ENCODE measurements around the gene MACIR. TPM values are rescaled to one million over a fixed set of nuclear protein-coding genes. Genes with fewer than 3 reads are reported as not detected.

Gene MACIR
- total RNA-seq, 4 donors from 2014 or later: 8.4 to 10.4 (median 9.5) TPM

- WGBS: 88% methylated on average over 1 of the region's 1 CpG
- Histone ChIP-seq H3K36me3 (no peaks in the 10 kb centered on the region), H3K4me1 (peaks cover 0 to 2% (median 0%) of the 10 kb centered on the region in 4 donors), H3K9me3 (peaks cover 0 to 9% (median 2%) of the 10 kb centered on the region in 4 donors), H3K27me3 (no peaks in the 10 kb centered on the region), H3K4me3 (no peak overlapping the region), H3K27ac (replicated peaks in 1 of 4) (no peak overlapping the region)
- DNase-seq (ENCODE audit: extremely low spot score): no peak
- TF ChIP-seq EP300 (IDR thresholded peaks at IDR 0.05): no peak
- TF ChIP-seq POLR2AphosphoS5 (IDR thresholded peaks at IDR 0.05): no peak
- no peak for TF ChIP-seq POLR2A (IDR thresholded peaks at IDR 0.05; ENCODE audit: low read depth)
- no peak for TF ChIP-seq CTCF (IDR thresholded peaks at IDR 0.05)
- intact Hi-C loops (cut with DNase I): no loop called here
Measured at GRCh38 chr5:103237778-103238177, 20.8 kb upstream of the MACIR start.

GRCh38 chr5:103243665-103244064, 14.9 kb upstream of the MACIR start:
- no peak for TF ChIP-seq CTCF (IDR thresholded peaks at IDR 0.05)
- no peak for TF ChIP-seq POLR2AphosphoS5 (IDR thresholded peaks at IDR 0.05)
- TF ChIP-seq POLR2A (IDR thresholded peaks at IDR 0.05; ENCODE audit: low read depth): no peak
- TF ChIP-seq EP300 (IDR thresholded peaks at IDR 0.05): no peak
- Histone ChIP-seq H3K4me3 (no peak overlapping the region), H3K4me1 (peaks cover 0 to 19% (median 13%) of the 10 kb centered on the region in 4 donors), H3K27me3 (no peaks in the 10 kb centered on the region), H3K9me3 (peaks cover 0 to 9% (median 2%) of the 10 kb centered on the region in 4 donors), H3K27ac (replicated peaks in 1 of 4) (peak overlapping the region; percentile 56 to 73 (median 64)), H3K36me3 (no peaks in the 10 kb centered on the region)
- no peak for DNase-seq (ENCODE audit: extremely low spot score)
- intact Hi-C loops (cut with DNase I): no loop called here
- WGBS: 42% methylated on average over 2 of the region's 2 CpGs

- TF ChIP-seq CTCF (IDR thresholded peaks at IDR 0.05) (no peak), EP300 (IDR thresholded peaks at IDR 0.05) (no peak)
- peak overlapping the region; percentile 56 to 73 (median 64) for H3K27ac ChIP-seq (replicated peaks in 1 of 4)
- intact Hi-C loops (cut with DNase I): no loop called here
Measured at GRCh38 chr5:103244398-103244797, 14.2 kb upstream of the MACIR start.

GRCh38 chr5:103245761-103246160, 12.8 kb upstream of the MACIR start:
- H3K9me3 ChIP-seq: peaks cover 0 to 3% (median 0%) of the 10 kb centered on the region in 4 donors
- DNase-seq (ENCODE audit: extremely low spot score): no peak
- intact Hi-C loops (cut with DNase I): no loop called here
- no peaks in the 10 kb centered on the region for H3K27me3 ChIP-seq
- no peaks in the 10 kb centered on the region for H3K36me3 ChIP-seq
- peak overlapping the region in 1 of 4 donors; percentile 73 for H3K27ac ChIP-seq (replicated peaks in 1 of 4)
- peaks cover 0 to 19% (median 13%) of the 10 kb centered on the region in 4 donors for H3K4me1 ChIP-seq
- 100% methylated on average over 4 of the region's 4 CpGs for WGBS
- no peak for TF ChIP-seq EP300 (IDR thresholded peaks at IDR 0.05)
- no peak for TF ChIP-seq POLR2AphosphoS5 (IDR thresholded peaks at IDR 0.05)
- TF ChIP-seq POLR2A (IDR thresholded peaks at IDR 0.05; ENCODE audit: low read depth): no peak
- TF ChIP-seq CTCF (IDR thresholded peaks at IDR 0.05): no peak
- no peak overlapping the region for H3K4me3 ChIP-seq

More at GRCh38 chr5:103244398-103244797, 14.2 kb upstream of the MACIR start:
- Histone ChIP-seq H3K4me3 (peak overlapping the region in 1 of 4 donors; percentile 21), H3K9me3 (peaks cover 0 to 4% (median 2%) of the 10 kb centered on the region in 4 donors), H3K4me1 (peaks cover 0 to 19% (median 13%) of the 10 kb centered on the region in 4 donors), H3K36me3 (no peaks in the 10 kb centered on the region), H3K27me3 (no peaks in the 10 kb centered on the region)
- no peak for DNase-seq (ENCODE audit: extremely low spot score)

GRCh38 chr5:103247118-103247517, 11.4 kb upstream of the MACIR start:
- no peak for DNase-seq (ENCODE audit: extremely low spot score)
- Histone ChIP-seq H3K36me3 (no peaks in the 10 kb centered on the region), H3K27me3 (no peaks in the 10 kb centered on the region), H3K9me3 (peaks cover 0 to 2% (median 0%) of the 10 kb centered on the region in 4 donors), H3K4me1 (peaks cover 0 to 19% (median 13%) of the 10 kb centered on the region in 4 donors), H3K27ac (replicated peaks in 1 of 4) (no peak overlapping the region), H3K4me3 (no peak overlapping the region)
- WGBS: 92% methylated on average over 1 of the region's 1 CpG
- TF ChIP-seq POLR2AphosphoS5 (IDR thresholded peaks at IDR 0.05) (no peak), EP300 (IDR thresholded peaks at IDR 0.05) (no peak), POLR2A (IDR thresholded peaks at IDR 0.05; ENCODE audit: low read depth) (no peak), CTCF (IDR thresholded peaks at IDR 0.05) (no peak)
- intact Hi-C loops (cut with DNase I): no loop called here

Measured in esophagus muscularis mucosa (tissue), 4 donors.